H9 (cell line): ENCODE measurements around the gene LDB3. TPM values are rescaled to one million over a fixed set of nuclear protein-coding genes. Genes with fewer than 3 reads are reported as not detected.

Experiments used
- DNase-seq: peaks from one replicate; pipeline ENCODE4 v3.0.0-alpha.2; 2017
- H2AFZ ChIP-seq: one replicate; pipeline ENCODE4 v1.6.1; 2013; ENCODE audit warnings: mild to moderate bottlenecking, low read length, control low read depth, moderate library complexity
- H2AK5ac ChIP-seq: 2 replicates; pipeline ENCODE4 v1.6.1; 2013; ENCODE audit warnings: low read length, control low read depth, mixed read lengths; ENCODE audit not compliant: insufficient read length
- H2BK120ac ChIP-seq: one replicate; pipeline ENCODE4 v1.6.1; 2013; ENCODE audit warnings: low read depth, mild to moderate bottlenecking, low read length, control low read depth, inconsistent platforms; ENCODE audit not compliant: poor library complexity, severe bottlenecking
- H2BK12ac ChIP-seq: 2 replicates; pipeline ENCODE4 v1.6.1; 2013; ENCODE audit warnings: low read length, control low read depth, mixed read lengths, low read depth; ENCODE audit not compliant: insufficient read length
- H2BK15ac ChIP-seq: 2 replicates; pipeline ENCODE4 v1.6.1; 2013; ENCODE audit warnings: low read depth, low read length, control low read depth
- H2BK20ac ChIP-seq: one replicate; pipeline ENCODE4 v1.6.1; 2013; ENCODE audit warnings: low read depth, mild to moderate bottlenecking, low read length, control low read depth, inconsistent platforms; ENCODE audit not compliant: poor library complexity, severe bottlenecking
- H2BK5ac ChIP-seq: 2 replicates; pipeline ENCODE4 v1.6.1; 2013; ENCODE audit warnings: low read length, control low read depth, mixed read lengths; ENCODE audit not compliant: insufficient read length
- H3K14ac ChIP-seq: 2 replicates; pipeline ENCODE4 v1.6.1; 2013; ENCODE audit warnings: low read length, control low read depth; ENCODE audit not compliant: insufficient read depth
- H3K18ac ChIP-seq: 2 replicates; pipeline ENCODE4 v1.6.1; 2013; ENCODE audit warnings: low read depth, mild to moderate bottlenecking, mixed read lengths, low read length, control low read depth; ENCODE audit not compliant: insufficient read length
- H3K23ac ChIP-seq: 2 replicates; pipeline ENCODE4 v1.6.1; 2013; ENCODE audit warnings: low read length, control low read depth, mixed read lengths, low read depth; ENCODE audit not compliant: insufficient read length
- H3K23me2 ChIP-seq: 2 replicates; pipeline ENCODE4 v1.6.1; 2013; ENCODE audit warnings: low read depth, mild to moderate bottlenecking, mixed read lengths, low read length, control low read depth; ENCODE audit not compliant: insufficient read length, poor library complexity, severe bottlenecking
- H3K27ac ChIP-seq: 2 replicates; pipeline ENCODE4 v1.5.1; 2013; ENCODE audit warnings: low read length, control low read depth, mixed read lengths, low read depth; ENCODE audit not compliant: insufficient read length
- H3K27me3 ChIP-seq: 2 replicates; pipeline ENCODE4 v1.6.1; 2013; ENCODE audit warnings: low read length, control low read depth, inconsistent platforms; ENCODE audit not compliant: insufficient read depth
- H3K4ac ChIP-seq: 2 replicates; pipeline ENCODE4 v1.6.1; 2013; ENCODE audit warnings: low read depth, mild to moderate bottlenecking, control low read depth, inconsistent platforms, low read length, moderate library complexity
- H3K4me1 ChIP-seq: 2 replicates; pipeline ENCODE4 v1.6.1; 2013; ENCODE audit warnings: low read length, control low read depth, inconsistent platforms; ENCODE audit not compliant: insufficient read depth
- H3K4me2 ChIP-seq: 2 replicates; pipeline ENCODE4 v1.6.1; 2013; ENCODE audit warnings: low read length, control low read depth, mixed read lengths; ENCODE audit not compliant: insufficient read length, insufficient read depth
- H3K56ac ChIP-seq: 2 replicates; pipeline ENCODE4 v1.6.1; 2013; ENCODE audit warnings: low read depth, mild to moderate bottlenecking, mixed read lengths, low read length, control low read depth; ENCODE audit not compliant: insufficient read length
- H3K79me1 ChIP-seq: 2 replicates; pipeline ENCODE4 v1.6.1; 2013; ENCODE audit warnings: low read depth, mild to moderate bottlenecking, moderate library complexity, low read length, control low read depth, inconsistent platforms; ENCODE audit not compliant: insufficient read depth, poor library complexity, severe bottlenecking
- H3K79me2 ChIP-seq: 2 replicates; pipeline ENCODE4 v1.6.1; 2013; ENCODE audit warnings: low read length, control low read depth, inconsistent platforms; ENCODE audit not compliant: insufficient read depth
- H3K9ac ChIP-seq: 2 replicates; pipeline ENCODE4 v1.6.1; 2013; ENCODE audit warnings: low read length, control low read depth, mixed read lengths; ENCODE audit not compliant: insufficient read length; ENCODE audit errors: extremely low read depth
- H3K9me3 ChIP-seq: one replicate; pipeline ENCODE4 v1.6.1; 2013; ENCODE audit warnings: low read depth, low read length, inconsistent platforms; ENCODE audit not compliant: control insufficient read depth
- H3T11ph ChIP-seq: one replicate; pipeline ENCODE4 v1.6.1; 2013; ENCODE audit warnings: mild to moderate bottlenecking, low read length, control low read depth, inconsistent platforms
- H4K20me1 ChIP-seq: one replicate; pipeline ENCODE4 v1.6.1; 2013; ENCODE audit not compliant: control insufficient read depth, insufficient read length, insufficient read depth
- H4K5ac ChIP-seq: 2 replicates; pipeline ENCODE4 v1.6.1; 2013; ENCODE audit warnings: low read depth, mild to moderate bottlenecking, mixed read lengths, low read length, control low read depth; ENCODE audit not compliant: insufficient read length
- H4K8ac ChIP-seq: replicated peaks from 2 replicates; pipeline ENCODE4 v1.6.1; 2013; ENCODE audit warnings: low read length, control low read depth, mixed read lengths, low read depth; ENCODE audit not compliant: insufficient read length
- H4K91ac ChIP-seq: 2 replicates; pipeline ENCODE4 v1.6.1; 2013; ENCODE audit warnings: low read depth, mild to moderate bottlenecking, moderate library complexity, mixed read lengths, low read length, control low read depth; ENCODE audit not compliant: insufficient read length
- H3K27ac Mint-ChIP-seq, 3 experiments: 2 replicates in 2 of 3; 3 replicates in 1 of 3; pipeline ENCODE4 v1.8.0; 2020 to 2021; ENCODE audit warnings: mixed read lengths in 3 of 3, mild to moderate bottlenecking in 1 of 3, moderate library complexity in 1 of 3
- H3K27me3 Mint-ChIP-seq: 2 replicates; pipeline ENCODE4 v1.8.0; 2021; ENCODE audit warnings: low read depth, mild to moderate bottlenecking, moderate library complexity, mixed read lengths
- H3K36me3 Mint-ChIP-seq, 3 experiments: 2 replicates in 2 of 3; 3 replicates in 1 of 3; pipeline ENCODE4 v1.8.0; 2020 to 2021; ENCODE audit warnings: low read depth in 3 of 3, mixed read lengths in 3 of 3; ENCODE audit not compliant: insufficient read depth in 1 of 3
- H3K4me1 Mint-ChIP-seq, 2 experiments: 2 replicates each; pipeline ENCODE4 v1.8.0; 2020; ENCODE audit warnings: mixed read lengths in 2 of 2
- H3K4me3 Mint-ChIP-seq, 2 experiments: 2 replicates in 1 of 2; 3 replicates in 1 of 2; pipeline ENCODE4 v1.8.0; 2020 to 2021; ENCODE audit warnings: mild to moderate bottlenecking in 2 of 2, mixed read lengths in 2 of 2, moderate library complexity in 1 of 2
- H3K9me3 Mint-ChIP-seq, 2 experiments: 2 replicates in 1 of 2; 3 replicates in 1 of 2; pipeline ENCODE4 v1.8.0; 2020; ENCODE audit warnings: mild to moderate bottlenecking in 2 of 2, mixed read lengths in 2 of 2, moderate library complexity in 1 of 2
- CTCF ChIP-seq: fragments of 200-600 bp; sonication (generic); conservative IDR thresholded peaks from 3 replicates; pipeline ENCODE4 v1.8.0; 2021; ENCODE audit warnings: antibody characterized with exemption, mild to moderate bottlenecking
- WGBS: extraction: QIAGEN DNeasy Blood & Tissue Kit; methylation state at CpG from one replicate; pipeline ENCODE4 v1.1.7; 2013; ENCODE audit warnings: missing lambda C conversion rate, low lambda C conversion rate, mixed read lengths; ENCODE audit not compliant: insufficient read length; ENCODE audit errors: extremely low coverage; 5-methylcytosine and 5-hydroxymethylcytosine counted together
- total RNA-seq: library from RNA; stranded (reverse); gene quantifications from 2 replicates; pipeline ENCODE4 v1.2.1, GENCODE V29; 2021

LDB3 gene
- total RNA-seq, 1 experiment from 2014 or later, result 0.17 TPM

- no peak overlapping the region for H4K5ac ChIP-seq
- H4K8ac ChIP-seq, result no peak overlapping the region
- no peaks in the 10 kb centered on the region for H3K23me2 ChIP-seq
- no peak overlapping the region for H3K56ac ChIP-seq
- H3K9ac ChIP-seq, result no peak overlapping the region
- Mint-ChIP-seq H3K4me3 (no peak overlapping the region), H3K4me1 (peaks cover 12 to 16% of the 10 kb centered on the region in 2 experiments), H3K36me3 (no peaks in the 10 kb centered on the region), H3K27me3 (peaks cover 5% of the 10 kb centered on the region; the same call in 1 of the 2 replicates), H3K27ac (no peak overlapping the region; a peak in 1 of 7 replicates), H3K9me3 (no peaks in the 10 kb centered on the region)
- no peak overlapping the region for H2AFZ ChIP-seq
- H3K27ac ChIP-seq, result no peak overlapping the region
- DNase-seq, result no peak
- no peak overlapping the region for H3K23ac ChIP-seq
- no peak overlapping the region for H2BK20ac ChIP-seq
- no peak overlapping the region for H3K18ac ChIP-seq
- no peak overlapping the region for H2BK120ac ChIP-seq
- H3T11ph ChIP-seq, result no peak overlapping the region
- no peak overlapping the region for H3K14ac ChIP-seq
- H4K20me1 ChIP-seq, result no peaks in the 10 kb centered on the region
- H2AK5ac ChIP-seq, result no peak overlapping the region
- no CpG with 5 or more reads among the region's 2 CpGs for WGBS
- no peak overlapping the region for H2BK15ac ChIP-seq
- no peak overlapping the region for H3K4me2 ChIP-seq
- no peak overlapping the region for H2BK5ac ChIP-seq
- no peaks in the 10 kb centered on the region for H3K79me1 ChIP-seq
- H3K4ac ChIP-seq, result no peak overlapping the region
- H3K27me3 ChIP-seq, result no peaks in the 10 kb centered on the region
- H3K79me2 ChIP-seq, result no peaks in the 10 kb centered on the region
- no peaks in the 10 kb centered on the region for H3K9me3 ChIP-seq
- no peak overlapping the region for H4K91ac ChIP-seq
- H2BK12ac ChIP-seq, result no peak overlapping the region
- TF ChIP-seq CTCF, result no peak
- H3K4me1 ChIP-seq, result no peaks in the 10 kb centered on the region
These were observed 54.7 kb downstream of the LDB3 start for GRCh38 chr10:86723009-86723408.
